GM21717 (cell line): ENCODE measurements around the gene TCERG1.
A peak's percentile ranks its signal among the peaks of the same experiment; 100 is the strongest.

Source experiments
- ATAC-seq: cut with Tn5 transposase; IDR thresholded peaks from one replicate; pipeline ENCODE4 v1.9.1; 2021; ENCODE audit warnings: mild to moderate bottlenecking, moderate library complexity; ENCODE audit not compliant: unreplicated experiment

The TCERG1 gene

GRCh38 chr5:146446861-146447733, at the start of gene TCERG1:
TSS of gene TCERG1 (plus strand) at chr5:146447333. CDS start at chr5:146447350, 17 bp downstream.
- ATAC-seq: peak; percentile 98

DNA sequence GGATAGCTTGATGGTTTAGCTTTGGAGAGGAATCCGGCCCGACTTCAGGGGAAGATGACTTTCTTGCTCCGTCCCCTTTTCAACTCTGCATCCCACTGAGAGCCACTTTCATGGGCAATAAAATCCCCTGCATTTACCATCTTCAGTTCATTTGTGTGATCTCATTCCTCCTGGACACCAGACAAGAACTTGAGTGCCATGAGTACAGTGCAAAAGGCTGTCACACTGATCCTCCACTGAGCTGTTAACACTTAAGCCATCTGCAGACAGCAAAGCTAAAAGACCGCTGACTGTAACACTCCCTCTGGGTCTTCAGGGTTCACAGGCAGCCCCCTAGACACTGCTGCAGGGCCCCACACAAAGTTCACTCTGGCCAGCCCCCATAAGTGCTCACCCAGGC, 48.3 kb upstream of the TCERG1 start:
- no peak for ATAC-seq

DNA sequence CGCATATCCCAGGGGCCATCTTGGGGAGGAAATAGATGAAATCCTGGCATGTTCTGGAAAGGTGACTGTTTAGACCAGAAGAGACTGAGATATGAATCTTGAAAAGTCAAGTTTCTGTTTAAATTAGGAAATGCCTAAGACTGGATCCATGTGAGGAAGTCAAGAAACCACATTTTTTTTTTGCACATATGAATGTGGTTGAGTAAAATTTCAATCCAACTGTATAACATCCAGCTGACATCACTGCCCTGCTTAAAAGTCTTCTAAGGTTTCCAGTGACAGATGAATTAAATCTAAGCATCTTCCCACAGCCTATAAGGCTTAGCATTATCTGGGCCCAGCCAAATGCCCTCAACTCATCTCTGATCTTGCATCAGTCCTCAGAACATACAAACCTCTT, 47.7 kb upstream of the TCERG1 start:
- no peak for ATAC-seq

DNA sequence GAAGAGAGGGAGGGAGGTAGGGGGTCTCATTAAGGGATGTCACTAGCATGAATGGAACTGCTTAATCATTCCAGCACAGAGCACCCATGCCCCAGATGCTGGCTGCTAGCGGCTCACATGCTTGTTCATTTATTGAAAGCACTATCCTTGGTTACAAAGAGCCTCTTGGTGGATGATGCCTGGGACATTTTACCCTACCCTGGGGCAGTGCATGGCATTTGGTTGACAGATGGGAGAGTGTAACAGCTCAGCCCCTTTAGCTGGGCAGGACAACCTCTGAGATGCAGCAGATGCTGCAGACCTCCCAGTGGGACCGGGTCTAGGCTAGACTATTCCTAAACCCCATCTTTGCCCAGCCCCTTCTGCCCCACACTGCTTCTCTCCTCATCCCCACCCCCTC, 46.9 kb upstream of the TCERG1 start:
- no peak for ATAC-seq

DNA sequence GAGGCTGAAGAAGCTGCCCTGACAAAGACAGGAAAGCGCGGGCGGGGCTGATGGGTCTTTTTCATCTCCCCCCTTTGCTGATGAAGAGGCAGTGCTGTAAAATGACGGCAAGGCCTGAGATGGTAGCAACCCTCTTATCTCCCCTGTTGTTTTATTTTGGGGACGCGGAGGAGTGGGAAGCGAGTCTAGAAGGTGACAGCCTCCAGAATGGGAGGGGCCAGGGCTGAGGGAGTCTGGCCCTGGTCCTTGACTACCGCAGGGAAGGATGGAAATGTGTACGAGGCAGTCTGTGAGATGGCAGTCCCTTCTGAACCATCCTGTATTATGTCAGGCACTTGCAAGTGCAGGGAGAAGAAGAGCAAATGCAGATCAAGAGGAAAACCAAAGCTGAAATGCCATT, 46.1 kb upstream of the TCERG1 start:
- no peak for ATAC-seq

- ATAC-seq: no peak
Observed at GRCh38 chr5:146402949-146403348, 44.2 kb upstream of the TCERG1 start.

- no peak for ATAC-seq
Observed at GRCh38 chr5:146409054-146409671, 38.0 kb upstream of the TCERG1 start.

- no peak for ATAC-seq
Observed at GRCh38 chr5:146410272-146410671, 36.9 kb upstream of the TCERG1 start.

- ATAC-seq: no peak
Observed at GRCh38 chr5:146419696-146420095, 27.4 kb upstream of the TCERG1 start.

DNA sequence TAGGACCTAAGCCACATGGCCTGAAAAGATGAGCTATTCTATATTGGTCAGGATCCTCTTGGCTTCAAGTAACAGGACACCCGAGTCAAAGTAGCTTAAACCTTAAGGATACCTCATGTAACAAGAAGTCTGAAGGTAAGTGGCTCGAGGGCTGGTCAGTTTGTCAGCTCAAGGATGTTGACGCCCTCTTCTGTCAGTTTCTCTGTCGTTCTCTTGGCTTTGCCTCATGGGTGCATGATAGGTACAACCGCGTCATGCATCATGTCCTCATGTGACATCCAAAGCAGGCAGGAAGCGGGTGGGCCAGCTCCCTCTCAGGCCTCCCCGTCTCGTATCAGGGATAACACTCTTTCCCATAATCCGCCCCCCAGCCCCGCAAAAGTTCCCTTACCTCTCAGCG, 22.1 kb upstream of the TCERG1 start:
- ATAC-seq: no peak

DNA sequence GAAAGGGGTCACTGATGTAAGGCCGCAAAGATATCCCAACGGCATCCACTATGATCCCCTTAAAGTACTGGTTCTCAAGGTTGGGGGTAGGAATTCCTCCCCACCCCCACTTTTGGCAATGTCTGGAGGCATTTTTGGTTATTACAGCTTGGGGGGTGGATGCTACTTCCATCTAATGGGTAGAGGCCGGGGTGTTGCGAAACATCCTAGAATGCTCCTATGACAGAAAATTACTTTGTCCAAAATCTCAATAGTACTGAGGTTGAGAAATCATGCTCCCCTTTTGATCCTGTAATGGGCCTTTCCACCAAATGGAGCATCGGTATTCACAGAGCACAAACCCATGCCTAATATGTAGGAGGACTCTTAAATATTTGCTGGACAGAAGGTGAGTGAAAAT, 20.8 kb upstream of the TCERG1 start:
- no peak for ATAC-seq

DNA sequence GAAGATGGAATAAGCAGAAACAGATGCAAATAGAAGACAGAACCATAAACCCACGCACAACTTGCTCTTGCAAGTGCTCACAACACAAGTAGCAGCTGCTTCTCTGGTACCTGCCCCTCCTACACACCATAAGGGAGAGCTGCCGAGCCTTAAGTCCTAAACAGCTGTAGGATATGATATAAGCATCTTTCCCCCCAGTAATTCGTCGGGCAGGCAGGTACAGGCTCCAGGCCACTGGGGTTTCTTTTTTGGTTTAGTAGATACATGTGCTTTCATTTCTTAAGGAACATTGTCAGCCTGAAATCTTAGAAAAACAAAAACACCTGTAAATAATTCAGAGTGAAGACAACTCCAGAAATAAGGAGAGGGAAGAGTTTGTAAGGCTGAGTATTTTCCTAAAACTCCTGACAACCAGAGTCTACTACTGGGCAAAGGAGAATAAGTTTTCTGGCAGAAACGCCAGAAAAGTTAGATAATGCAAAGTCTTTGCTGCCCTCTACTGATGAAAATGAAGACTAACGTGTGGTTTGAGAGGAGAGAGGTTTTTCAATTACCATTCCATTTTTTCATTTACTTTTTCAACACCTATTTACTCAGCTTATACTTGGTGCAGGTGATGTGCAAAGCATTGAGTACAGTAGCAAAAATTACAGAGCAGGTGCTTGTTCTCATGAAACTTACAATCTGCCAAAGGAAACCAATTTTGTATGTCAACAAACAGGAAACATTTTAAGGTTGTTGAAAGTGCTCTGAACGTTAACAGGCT, 20.1 kb upstream of the TCERG1 start:
- ATAC-seq: no peak

GRCh38 chr5:146427619-146427997, 19.5 kb upstream of the TCERG1 start:
- no peak for ATAC-seq

DNA sequence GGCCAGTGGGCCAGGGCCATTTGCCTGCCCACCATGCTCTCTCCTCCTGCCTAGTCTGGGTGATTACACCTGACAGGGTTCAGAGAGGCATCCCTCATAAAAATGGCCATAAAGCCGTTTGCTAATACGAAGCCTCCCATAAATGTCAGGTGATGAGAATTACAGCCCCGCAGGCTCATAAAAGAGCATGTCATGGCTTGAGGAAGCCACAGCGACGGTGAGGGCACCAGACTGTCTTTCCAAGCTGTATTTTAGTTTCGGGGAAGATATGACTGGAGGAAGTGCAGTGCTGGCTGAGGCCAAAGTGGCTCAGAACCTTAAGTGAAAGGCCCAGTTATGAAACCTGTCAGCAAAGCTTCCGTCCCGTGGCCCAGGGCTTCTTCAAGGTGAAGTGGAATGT, 18.5 kb upstream of the TCERG1 start:
- ATAC-seq: no peak

DNA sequence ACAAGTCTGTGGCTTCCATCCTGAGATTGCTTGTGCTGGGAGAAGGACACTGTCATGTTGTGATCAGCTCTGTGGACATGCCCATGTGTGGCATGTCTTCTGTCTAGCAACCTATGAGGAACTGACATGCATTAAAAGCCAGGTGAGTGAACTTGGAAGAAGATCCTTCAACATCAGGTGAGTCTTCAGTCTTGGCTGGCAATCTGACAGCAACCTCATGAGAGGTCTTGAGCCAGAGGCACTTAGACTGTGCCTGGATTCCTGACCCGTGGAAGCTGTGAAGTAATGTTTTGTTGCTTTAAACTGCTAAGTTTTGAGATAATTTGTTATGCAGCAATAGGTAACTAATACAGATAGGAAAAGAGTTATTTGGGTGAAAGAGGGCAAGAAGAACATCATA, 6.8 kb upstream of the TCERG1 start:
- no peak for ATAC-seq

- no peak for ATAC-seq
Observed at GRCh38 chr5:146440870-146441495, 6.2 kb upstream of the TCERG1 start.

DNA sequence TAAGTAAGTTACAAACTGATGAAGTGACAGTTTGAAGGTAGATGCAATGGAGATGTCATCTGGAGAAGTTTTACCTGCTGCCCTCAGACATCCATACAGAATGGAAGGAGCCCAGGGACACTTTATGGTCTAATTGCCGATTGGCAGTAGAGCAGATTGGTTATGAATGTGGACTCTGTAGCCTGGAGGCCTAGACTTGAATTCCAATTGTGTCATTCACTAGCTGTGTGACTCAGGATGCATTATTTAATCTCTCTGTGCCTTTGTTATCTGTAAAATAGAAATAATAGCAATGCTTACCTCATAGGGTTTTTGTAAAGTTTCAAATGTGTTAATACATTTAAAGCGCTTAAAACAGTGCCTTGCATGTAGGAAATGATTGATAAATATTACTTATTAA, 5.2 kb upstream of the TCERG1 start:
- no peak for ATAC-seq

DNA sequence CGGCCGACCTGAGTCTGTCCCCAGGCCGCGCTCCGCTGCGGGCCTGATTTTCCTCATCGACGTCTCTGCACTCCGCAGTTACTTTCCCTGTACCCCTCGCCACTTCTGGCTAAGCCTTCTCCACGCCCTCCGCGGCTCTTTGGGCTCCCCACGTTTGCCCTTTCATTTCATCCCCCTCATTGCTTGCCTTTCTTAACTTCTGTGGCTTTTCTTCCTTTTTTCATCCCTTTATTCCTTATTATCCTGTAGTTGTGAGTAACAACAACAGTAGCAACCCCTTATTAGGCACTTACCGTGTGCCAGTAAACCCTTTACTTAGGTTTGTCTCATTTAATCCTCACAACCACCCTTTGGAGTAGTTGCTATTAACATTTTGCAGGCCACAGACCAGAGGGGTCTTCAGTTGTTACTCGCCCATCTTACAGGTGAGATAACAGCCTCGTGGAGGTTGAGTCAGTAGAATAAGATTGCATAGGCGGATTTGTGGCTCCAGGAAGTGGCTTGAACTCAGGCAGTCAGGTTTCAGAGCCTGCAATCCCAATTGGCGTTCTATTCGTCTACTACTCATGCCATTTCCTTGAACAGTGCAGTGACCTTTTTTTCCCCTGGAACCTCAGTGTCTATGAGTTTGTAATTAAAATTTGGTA, 724 bp downstream of the TCERG1 start:
- peak; percentile 20 for ATAC-seq

DNA sequence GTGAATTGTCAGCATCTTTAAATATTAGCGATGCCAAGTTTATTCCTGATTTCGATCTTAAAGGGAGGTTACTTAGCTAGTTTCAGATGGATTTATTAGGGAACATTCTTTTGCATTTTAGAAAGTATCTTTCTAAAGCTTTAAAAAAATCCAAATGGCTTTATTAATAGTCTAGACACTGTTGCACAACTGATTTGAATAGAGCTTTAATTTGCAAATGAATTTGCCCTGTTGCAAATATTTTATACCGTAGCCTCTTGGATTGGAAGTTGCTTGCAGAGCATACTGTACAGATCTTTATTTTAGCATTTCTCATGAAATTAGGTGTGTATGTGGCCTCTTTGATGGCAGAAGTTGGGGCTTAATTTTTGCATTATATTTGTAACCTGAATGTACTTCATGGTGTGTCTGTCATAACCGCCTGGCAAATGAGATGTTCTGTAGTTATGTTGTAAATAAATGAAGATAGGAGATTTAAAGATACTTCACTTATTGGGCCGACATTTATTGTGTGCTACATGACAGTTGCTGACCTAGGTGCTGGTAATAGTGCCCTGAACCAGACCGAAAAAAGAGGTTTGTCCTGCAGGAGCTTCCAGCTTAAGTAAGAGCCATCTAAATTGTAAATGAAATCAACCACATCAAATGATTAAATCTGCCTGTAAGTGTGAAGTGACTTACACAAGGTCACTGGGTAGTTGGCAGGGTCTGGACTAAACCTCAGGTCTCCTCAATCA, 1.8 kb downstream of the TCERG1 start:
- no peak for ATAC-seq

DNA sequence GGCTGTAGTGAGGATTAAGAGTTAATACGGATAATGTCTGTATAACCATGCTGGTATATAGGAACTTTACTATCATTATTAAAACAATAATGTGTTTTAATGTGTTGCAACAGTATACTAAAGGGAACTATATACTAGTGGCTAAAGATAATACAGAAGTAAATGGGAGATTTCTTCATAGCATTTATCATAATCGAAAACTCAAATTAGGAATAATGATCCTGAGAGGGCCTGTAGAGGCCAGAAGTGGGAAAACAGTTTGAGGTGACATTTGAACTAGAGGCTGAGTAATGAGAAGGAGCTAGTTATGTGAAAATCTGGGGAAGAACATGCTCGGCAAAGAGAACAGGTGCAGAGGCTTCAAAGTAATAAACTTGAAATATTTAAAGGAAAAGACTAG, 2.9 kb downstream of the TCERG1 start:
- no peak for ATAC-seq
